HepG2 (cell line): ENCODE data around the gene C18orf63. TPM values are rescaled to one million over a fixed set of nuclear protein-coding genes. Genes with fewer than 3 reads are reported as not detected.

Experiments used
- BHLHE40 ChIP-seq: IDR thresholded peaks from 2 replicates; pipeline ENCODE4 v1.6.1; 2011; ENCODE audit warnings: low read length, improper control_type of control experiment
- CCDC6 ChIP-seq: sonication (generic); formaldehyde crosslinking; IDR thresholded peaks from 2 replicates; pipeline ENCODE4 v1.8.1; 2022; ENCODE audit warnings: mild to moderate bottlenecking, missing genetic modification reagents, moderate library complexity
- FOSL2 ChIP-seq: sonication (generic); formaldehyde crosslinking; IDR thresholded peaks from 2 replicates; pipeline ENCODE4 v1.4.0; 2020; ENCODE audit warnings: missing genetic modification reagents
- GABPB1 ChIP-seq: IDR thresholded peaks from 2 replicates; pipeline ENCODE4 v1.6.1; 2016; ENCODE audit warnings: mild to moderate bottlenecking, missing genetic modification reagents, moderate library complexity, missing compliant biosample characterization
- KAT7 ChIP-seq: IDR thresholded peaks from 2 replicates; pipeline ENCODE4 v1.6.1; 2018; ENCODE audit warnings: borderline replicate concordance, missing compliant biosample characterization
- NCOR1 ChIP-seq: fragments of 200-600 bp; sonication (generic); IDR thresholded peaks from 2 replicates; pipeline ENCODE4 v1.7.0; 2017; ENCODE audit warnings: antibody characterized with exemption, low read length, borderline replicate concordance
- RXRB ChIP-seq: IDR thresholded peaks from 2 replicates; pipeline ENCODE4 v1.6.1; 2016; ENCODE audit warnings: borderline replicate concordance, missing genetic modification reagents, missing compliant biosample characterization
- SIN3A ChIP-seq: IDR thresholded peaks from 2 replicates; pipeline ENCODE4 v1.6.1; 2011; ENCODE audit warnings: low read depth, mild to moderate bottlenecking, control low read depth, low read length, borderline replicate concordance
- SP4 ChIP-seq: sonication (generic); formaldehyde crosslinking; IDR thresholded peaks from 2 replicates; pipeline ENCODE4 v1.8.1; 2023; ENCODE audit warnings: mild to moderate bottlenecking, missing genetic modification reagents
- TARDBP ChIP-seq: sonication (generic); formaldehyde crosslinking; IDR thresholded peaks from 2 replicates; pipeline ENCODE4 v1.8.0; 2022; ENCODE audit warnings: mild to moderate bottlenecking, missing genetic modification reagents
- U2AF2 ChIP-seq: fragments of 200-400 bp; formaldehyde crosslinking; IDR thresholded peaks from 2 replicates; pipeline ENCODE4 v1.6.1; 2017; ENCODE audit warnings: low read depth, mild to moderate bottlenecking, low read length
- YEATS4 ChIP-seq: sonication (generic); formaldehyde crosslinking; IDR thresholded peaks from 2 replicates; pipeline ENCODE4 v1.4.0; 2020; ENCODE audit warnings: missing genetic modification reagents, borderline replicate concordance
- ZBTB38 ChIP-seq: sonication (generic); formaldehyde crosslinking; IDR thresholded peaks from 2 replicates; pipeline ENCODE4 v1.5.1; 2020; ENCODE audit warnings: mild to moderate bottlenecking, missing genetic modification reagents
- ZNF24 ChIP-seq: fragments of 450-650 bp; IDR thresholded peaks from 2 replicates; pipeline ENCODE4 v1.6.1; 2017; ENCODE audit warnings: antibody characterized with exemption, mild to moderate bottlenecking
- ZNF33B ChIP-seq: sonication (generic); formaldehyde crosslinking; IDR thresholded peaks from 2 replicates; pipeline ENCODE4 v1.5.1; 2020; ENCODE audit warnings: mild to moderate bottlenecking, missing genetic modification reagents
- ZNF616 ChIP-seq: sonication (generic); formaldehyde crosslinking; IDR thresholded peaks from 2 replicates; pipeline ENCODE4 v1.5.0; 2020; ENCODE audit warnings: low read depth, mild to moderate bottlenecking, missing genetic modification reagents
- ZNF772 ChIP-seq: sonication (generic); formaldehyde crosslinking; IDR thresholded peaks from 2 replicates; pipeline ENCODE4 v1.5.0; 2020; ENCODE audit warnings: mild to moderate bottlenecking, missing genetic modification reagents
- ZNF788 ChIP-seq: sonication (generic); formaldehyde crosslinking; IDR thresholded peaks from 2 replicates; pipeline ENCODE4 v1.5.0; 2020; ENCODE audit warnings: mild to moderate bottlenecking, missing genetic modification reagents, borderline replicate concordance
- ZNF816 ChIP-seq: sonication (generic); formaldehyde crosslinking; IDR thresholded peaks from 2 replicates; pipeline ENCODE4 v1.8.0; 2022; ENCODE audit warnings: missing genetic modification reagents, mild to moderate bottlenecking, borderline replicate concordance
- ZSCAN29 ChIP-seq: sonication (generic); formaldehyde crosslinking; conservative IDR thresholded peaks from 2 replicates; pipeline ENCODE4 v1.4.0; 2020; ENCODE audit warnings: mild to moderate bottlenecking, missing genetic modification reagents
- ZSCAN31 ChIP-seq: sonication (generic); formaldehyde crosslinking; IDR thresholded peaks from 2 replicates; pipeline ENCODE4 v1.5.0; 2020; ENCODE audit warnings: low read depth, mild to moderate bottlenecking, missing genetic modification reagents
- polyA plus RNA-seq, 8 experiments: library from polyadenylated mRNA; depleted of rRNA in 3 of 8; stranded (reverse) in 7 of 8; unstranded in 1 of 8; fragments of >200 nt; fragmentation: Illumina TruSeq in 4 of 8; extraction: Trizol in 4 of 8; gene quantifications; 2 replicates each; pipeline versions ENCODE4 v1.2.1 to v1.2.3, GENCODE V29; 2011 to 2016; ENCODE audit warnings: low read depth in 4 of 8, missing spikeins in 1 of 8, mixed read lengths in 1 of 8; ENCODE audit not compliant: insufficient read depth in 1 of 8
- total RNA-seq, 5 experiments: library from RNA; depleted of rRNA; stranded (reverse); fragments of >200 nt; fragmentation: Illumina TruSeq; extraction: Trizol; gene quantifications; 2 replicates each; pipeline ENCODE4 v1.2.3, GENCODE V29; 2016; ENCODE audit warnings: low read depth in 1 of 5
- TF ChIP-seq, protein P1 (sequence below): sonication (generic); formaldehyde crosslinking; IDR thresholded peaks from 2 replicates; pipeline ENCODE4 v1.4.0; 2020; ENCODE audit warnings: low read depth, mild to moderate bottlenecking, missing genetic modification reagents
- TF ChIP-seq, protein P2 (sequence below): sonication (generic); formaldehyde crosslinking; IDR thresholded peaks from 2 replicates; pipeline ENCODE4 v1.4.0; 2020; ENCODE audit warnings: missing genetic modification reagents, mild to moderate bottlenecking, borderline replicate concordance
- TF ChIP-seq, protein P3 (sequence below): sonication (generic); formaldehyde crosslinking; IDR thresholded peaks from 2 replicates; pipeline ENCODE4 v1.8.0; 2022; ENCODE audit warnings: low read depth, missing genetic modification reagents

The C18orf63 gene
- total and polyA plus RNA-seq, 2 of the 13 experiments (the other 11 are each of a cell fraction or from before 2014, with no cell fraction given) = 0.01 TPM; not detected in 1

- peak; percentile 76 for TF ChIP-seq ZNF816 (CRISPR knock-in tag)
- no peak; the same call in 1 of the 2 replicates for TF ChIP-seq SIN3A
- TF ChIP-seq ZNF33B = no peak
- peak; percentile 26; the same call in 1 of the 2 replicates for TF ChIP-seq ZNF788 (CRISPR knock-in tag)
- 0 out of 2 replicates have a peak, but pooled peaks have one; percentile 24 for TF ChIP-seq RXRB (CRISPR knock-in tag)
- TF ChIP-seq ZNF772 (CRISPR knock-in tag) = peak; percentile 62; the same call in 1 of the 2 replicates
- peak; percentile 78 for TF ChIP-seq ZBTB38 (CRISPR knock-in tag)
- TF ChIP-seq, protein P1, sequence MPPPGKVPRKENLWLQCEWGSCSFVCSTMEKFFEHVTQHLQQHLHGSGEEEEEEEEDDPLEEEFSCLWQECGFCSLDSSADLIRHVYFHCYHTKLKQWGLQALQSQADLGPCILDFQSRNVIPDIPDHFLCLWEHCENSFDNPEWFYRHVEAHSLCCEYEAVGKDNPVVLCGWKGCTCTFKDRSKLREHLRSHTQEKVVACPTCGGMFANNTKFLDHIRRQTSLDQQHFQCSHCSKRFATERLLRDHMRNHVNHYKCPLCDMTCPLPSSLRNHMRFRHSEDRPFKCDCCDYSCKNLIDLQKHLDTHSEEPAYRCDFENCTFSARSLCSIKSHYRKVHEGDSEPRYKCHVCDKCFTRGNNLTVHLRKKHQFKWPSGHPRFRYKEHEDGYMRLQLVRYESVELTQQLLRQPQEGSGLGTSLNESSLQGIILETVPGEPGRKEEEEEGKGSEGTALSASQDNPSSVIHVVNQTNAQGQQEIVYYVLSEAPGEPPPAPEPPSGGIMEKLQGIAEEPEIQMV (CRISPR knock-in tag) = peak; percentile 87; the same call in 1 of the 2 replicates
- TF ChIP-seq TARDBP = no peak
- no peak for TF ChIP-seq NCOR1
- no peak for TF ChIP-seq FOSL2 (CRISPR knock-in tag)
- TF ChIP-seq KAT7 (CRISPR knock-in tag) = peak; percentile 79; the same call in 1 of the 2 replicates
- peak; percentile 22; the same call in 1 of the 2 replicates for TF ChIP-seq CCDC6 (CRISPR knock-in tag)
- peak; percentile 35; the same call in 1 of the 2 replicates for TF ChIP-seq ZSCAN31 (CRISPR knock-in tag)
- TF ChIP-seq U2AF2 = no peak
- TF ChIP-seq ZNF24 = no peak
- TF ChIP-seq, protein P2, sequence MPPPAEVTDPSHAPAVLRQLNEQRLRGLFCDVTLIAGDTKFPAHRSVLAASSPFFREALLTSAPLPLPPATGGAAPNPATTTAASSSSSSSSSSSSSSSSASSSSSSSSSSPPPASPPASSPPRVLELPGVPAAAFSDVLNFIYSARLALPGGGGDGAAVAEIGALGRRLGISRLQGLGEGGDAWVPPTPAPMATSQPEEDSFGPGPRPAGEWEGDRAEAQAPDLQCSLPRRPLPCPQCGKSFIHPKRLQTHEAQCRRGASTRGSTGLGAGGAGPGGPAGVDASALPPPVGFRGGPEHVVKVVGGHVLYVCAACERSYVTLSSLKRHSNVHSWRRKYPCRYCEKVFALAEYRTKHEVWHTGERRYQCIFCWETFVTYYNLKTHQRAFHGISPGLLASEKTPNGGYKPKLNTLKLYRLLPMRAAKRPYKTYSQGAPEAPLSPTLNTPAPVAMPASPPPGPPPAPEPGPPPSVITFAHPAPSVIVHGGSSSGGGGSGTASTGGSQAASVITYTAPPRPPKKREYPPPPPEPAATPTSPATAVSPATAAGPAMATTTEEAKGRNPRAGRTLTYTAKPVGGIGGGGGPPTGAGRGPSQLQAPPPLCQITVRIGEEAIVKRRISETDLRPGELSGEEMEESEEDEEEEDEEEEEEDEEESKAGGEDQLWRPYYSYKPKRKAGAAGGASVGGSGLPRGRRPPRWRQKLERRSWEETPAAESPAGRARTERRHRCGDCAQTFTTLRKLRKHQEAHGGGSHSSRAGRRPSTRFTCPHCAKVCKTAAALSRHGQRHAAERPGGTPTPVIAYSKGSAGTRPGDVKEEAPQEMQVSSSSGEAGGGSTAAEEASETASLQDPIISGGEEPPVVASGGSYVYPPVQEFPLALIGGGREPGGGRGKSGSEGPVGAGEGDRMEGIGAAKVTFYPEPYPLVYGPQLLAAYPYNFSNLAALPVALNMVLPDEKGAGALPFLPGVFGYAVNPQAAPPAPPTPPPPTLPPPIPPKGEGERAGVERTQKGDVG (CRISPR knock-in tag) = no peak; the same call in 1 of the 2 replicates
- TF ChIP-seq BHLHE40 = no peak
- 0 out of 2 replicates have a peak, but pooled peaks have one; percentile 18 for TF ChIP-seq ZNF616 (CRISPR knock-in tag)
- TF ChIP-seq, protein P3, sequence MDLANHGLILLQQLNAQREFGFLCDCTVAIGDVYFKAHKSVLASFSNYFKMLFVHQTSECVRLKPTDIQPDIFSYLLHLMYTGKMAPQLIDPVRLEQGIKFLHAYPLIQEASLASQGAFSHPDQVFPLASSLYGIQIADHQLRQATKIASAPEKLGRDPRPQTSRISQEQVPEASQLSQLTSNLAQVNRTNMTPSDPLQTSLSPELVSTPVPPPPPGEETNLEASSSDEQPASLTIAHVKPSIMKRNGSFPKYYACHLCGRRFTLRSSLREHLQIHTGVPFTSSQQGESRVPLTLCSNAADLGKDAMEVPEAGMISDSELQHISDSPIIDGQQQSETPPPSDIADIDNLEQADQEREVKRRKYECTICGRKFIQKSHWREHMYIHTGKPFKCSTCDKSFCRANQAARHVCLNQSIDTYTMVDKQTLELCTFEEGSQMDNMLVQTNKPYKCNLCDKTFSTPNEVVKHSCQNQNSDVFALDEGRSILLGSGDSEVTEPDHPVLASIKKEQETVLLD (CRISPR knock-in tag) = no peak
- TF ChIP-seq YEATS4 (CRISPR knock-in tag) = 0 out of 2 replicates have a peak, but pooled peaks have one; percentile 28
- no peak for TF ChIP-seq ZSCAN29
- no peak for TF ChIP-seq SP4 (CRISPR knock-in tag)
- 0 out of 2 replicates have a peak, but pooled peaks have one; percentile 25 for TF ChIP-seq GABPB1 (CRISPR knock-in tag)
These were observed 24.7 kb upstream of the C18orf63 start (continued) for GRCh38 chr18:74290794-74291471.
